CD4-positive, alpha-beta T cell treated with Interleukin-15 for 1 hour (primary cell): ENCODE measurements around the gene EPHB2.

ENCODE experiments used
- DNase-seq: peaks from one replicate; pipeline ENCODE4 v3.0.0-alpha.2; 2020

EPHB2 gene

GRCh38 chr1:22782406-22782805 is 71.8 kb downstream of the EPHB2 start:
- no peak for DNase-seq

GRCh38 chr1:22784317-22784716 is 73.7 kb downstream of the EPHB2 start:
- DNase-seq, result no peak

- no peak for DNase-seq
Observed at GRCh38 chr1:22784737-22785136, 74.1 kb downstream of the EPHB2 start.

GRCh38 chr1:22786101-22786500 is 75.5 kb downstream of the EPHB2 start:
- DNase-seq, result no peak

- DNase-seq, result no peak
Observed at GRCh38 chr1:22786719-22787489, 76.3 kb downstream of the EPHB2 start.

GRCh38 chr1:22787636-22788035 is 77.0 kb downstream of the EPHB2 start:
- no peak for DNase-seq

- no peak for DNase-seq
Observed at GRCh38 chr1:22788254-22788661, 77.6 kb downstream of the EPHB2 start.

GRCh38 chr1:22789356-22789994 is 78.8 kb downstream of the EPHB2 start:
- DNase-seq, result no peak

- no peak for DNase-seq
Observed at GRCh38 chr1:22790232-22791008, 79.8 kb downstream of the EPHB2 start.

- DNase-seq, result no peak
Observed at GRCh38 chr1:22791831-22792347, 81.2 kb downstream of the EPHB2 start.

GRCh38 chr1:22792396-22793160 is 81.9 kb downstream of the EPHB2 start:
- DNase-seq, result no peak

- DNase-seq, result no peak
Observed at GRCh38 chr1:22793647-22794046, 83.0 kb downstream of the EPHB2 start.

GRCh38 chr1:22794647-22795365 is 84.2 kb downstream of the EPHB2 start:
- no peak for DNase-seq

- DNase-seq, result no peak
Observed at GRCh38 chr1:22795366-22795714, 84.7 kb downstream of the EPHB2 start.

GRCh38 chr1:22796642-22797041 is 86.0 kb downstream of the EPHB2 start:
- DNase-seq, result no peak

- no peak for DNase-seq
Observed at GRCh38 chr1:22798083-22798482, 87.4 kb downstream of the EPHB2 start.

GRCh38 chr1:22799971-22800370 is 89.3 kb downstream of the EPHB2 start:
- DNase-seq, result no peak

GRCh38 chr1:22800629-22801028 is 90.0 kb downstream of the EPHB2 start:
- DNase-seq, result no peak

- DNase-seq, result no peak
Observed at GRCh38 chr1:22801347-22801746, 90.7 kb downstream of the EPHB2 start.

- no peak for DNase-seq
Observed at GRCh38 chr1:22801761-22802160, 91.1 kb downstream of the EPHB2 start.

GRCh38 chr1:22803833-22804232 is 93.2 kb downstream of the EPHB2 start:
- no peak for DNase-seq

- DNase-seq, result no peak
Observed at GRCh38 chr1:22804406-22804805, 93.8 kb downstream of the EPHB2 start.
